ENCODE results near the gene ZCCHC7.

The ZCCHC7 gene

GRCh38 chr9:37209431-37210386 is 89.3 kb downstream of the ZCCHC7 start:
- no peak for DNase-seq (ENCODE audit: low read depth)

- DNase-seq (ENCODE audit: low read depth): no peak
These were observed 90.6 kb downstream of the ZCCHC7 start for GRCh38 chr9:37210737-37211523.

GRCh38 chr9:37212435-37212834 is 92.1 kb downstream of the ZCCHC7 start:
- DNase-seq (ENCODE audit: low read depth): no peak

GRCh38 chr9:37215381-37215780 is 95.0 kb downstream of the ZCCHC7 start:
- DNase-seq (ENCODE audit: low read depth): no peak

- no peak for DNase-seq (ENCODE audit: low read depth)
These were observed 95.5 kb downstream of the ZCCHC7 start for GRCh38 chr9:37215830-37216229.

- no peak for DNase-seq (ENCODE audit: low read depth)
These were observed 96.8 kb downstream of the ZCCHC7 start for GRCh38 chr9:37217161-37217560.

GRCh38 chr9:37218800-37219425 is 98.5 kb downstream of the ZCCHC7 start:
- DNase-seq (ENCODE audit: low read depth): no peak

- no peak for DNase-seq (ENCODE audit: low read depth)
These were observed 100.6 kb downstream of the ZCCHC7 start for GRCh38 chr9:37220971-37221370.

GRCh38 chr9:37221489-37222106 is 101.2 kb downstream of the ZCCHC7 start:
- no peak for DNase-seq (ENCODE audit: low read depth)

GRCh38 chr9:37229455-37229854 is 109.1 kb downstream of the ZCCHC7 start:
- no peak for DNase-seq (ENCODE audit: low read depth)

GRCh38 chr9:37229882-37230482 is 109.6 kb downstream of the ZCCHC7 start:
- DNase-seq (ENCODE audit: low read depth): no peak

GRCh38 chr9:37236822-37237221 is 116.4 kb downstream of the ZCCHC7 start:
- DNase-seq (ENCODE audit: low read depth): no peak

GRCh38 chr9:37238122-37238521 is 117.7 kb downstream of the ZCCHC7 start:
- DNase-seq (ENCODE audit: low read depth): no peak

GRCh38 chr9:37239224-37239859 is 119.0 kb downstream of the ZCCHC7 start:
- no peak for DNase-seq (ENCODE audit: low read depth)

- DNase-seq (ENCODE audit: low read depth): no peak
These were observed 119.5 kb downstream of the ZCCHC7 start for GRCh38 chr9:37239921-37240320.

- no peak for DNase-seq (ENCODE audit: low read depth)
These were observed 121.0 kb downstream of the ZCCHC7 start for GRCh38 chr9:37241340-37241739.

- no peak for DNase-seq (ENCODE audit: low read depth)
These were observed 121.7 kb downstream of the ZCCHC7 start for GRCh38 chr9:37242089-37242488.

- DNase-seq (ENCODE audit: low read depth): no peak
These were observed 123.4 kb downstream of the ZCCHC7 start for GRCh38 chr9:37243588-37244345.

GRCh38 chr9:37246826-37247225 is 126.5 kb downstream of the ZCCHC7 start:
- no peak for DNase-seq (ENCODE audit: low read depth)

- no peak for DNase-seq (ENCODE audit: low read depth)
These were observed 128.3 kb downstream of the ZCCHC7 start for GRCh38 chr9:37248651-37249163.

Data from activated gamma-delta T cell treated with anti-CD3 and anti-CD28 coated beads, Interleukin-2, amount 50 U/mL, for 16 hours (primary cell).